IPS DF 6.9 (cell line): ENCODE data around the gene MYBPC2.
"Not testable (repeated sequence)": the region's sequence is repeated elsewhere in the genome, so short reads cannot be mapped to it uniquely, and the experiment has no call there.

Experiments
- DNase-seq: peaks from one replicate; pipeline ENCODE4 v3.0.0-alpha.2; 2013; ENCODE audit warnings: low read depth, low spot score
- H3K27ac ChIP-seq: one replicate; pipeline ENCODE4 v1.5.1; 2013; ENCODE audit warnings: low read length, control low read depth
- H3K27me3 ChIP-seq: 2 replicates; pipeline ENCODE4 v1.6.1; 2013; ENCODE audit warnings: mild to moderate bottlenecking, low read length; ENCODE audit not compliant: control insufficient read depth, insufficient read depth
- H3K36me3 ChIP-seq: 2 replicates; pipeline ENCODE4 v1.6.1; 2013; ENCODE audit warnings: low read length; ENCODE audit not compliant: control insufficient read depth, insufficient read depth
- H3K4me1 ChIP-seq: 2 replicates; pipeline ENCODE4 v1.6.1; 2013; ENCODE audit warnings: low read length; ENCODE audit not compliant: control insufficient read depth, insufficient read depth
- H3K4me3 ChIP-seq: 2 replicates; pipeline ENCODE4 v1.5.1; 2013; ENCODE audit warnings: mild to moderate bottlenecking, low read length
- H3K9me3 ChIP-seq: 2 replicates; pipeline ENCODE4 v1.6.1; 2013; ENCODE audit warnings: low read length, inconsistent platforms; ENCODE audit not compliant: control insufficient read depth, insufficient read depth
- WGBS: extraction: QIAGEN DNeasy Blood & Tissue Kit; methylation state at CpG from one replicate; pipeline ENCODE4 v1.1.7; 2013; ENCODE audit warnings: mixed read lengths, missing lambda C conversion rate; ENCODE audit not compliant: insufficient read length, insufficient coverage; 5-methylcytosine and 5-hydroxymethylcytosine counted together

Gene MYBPC2

DNA sequence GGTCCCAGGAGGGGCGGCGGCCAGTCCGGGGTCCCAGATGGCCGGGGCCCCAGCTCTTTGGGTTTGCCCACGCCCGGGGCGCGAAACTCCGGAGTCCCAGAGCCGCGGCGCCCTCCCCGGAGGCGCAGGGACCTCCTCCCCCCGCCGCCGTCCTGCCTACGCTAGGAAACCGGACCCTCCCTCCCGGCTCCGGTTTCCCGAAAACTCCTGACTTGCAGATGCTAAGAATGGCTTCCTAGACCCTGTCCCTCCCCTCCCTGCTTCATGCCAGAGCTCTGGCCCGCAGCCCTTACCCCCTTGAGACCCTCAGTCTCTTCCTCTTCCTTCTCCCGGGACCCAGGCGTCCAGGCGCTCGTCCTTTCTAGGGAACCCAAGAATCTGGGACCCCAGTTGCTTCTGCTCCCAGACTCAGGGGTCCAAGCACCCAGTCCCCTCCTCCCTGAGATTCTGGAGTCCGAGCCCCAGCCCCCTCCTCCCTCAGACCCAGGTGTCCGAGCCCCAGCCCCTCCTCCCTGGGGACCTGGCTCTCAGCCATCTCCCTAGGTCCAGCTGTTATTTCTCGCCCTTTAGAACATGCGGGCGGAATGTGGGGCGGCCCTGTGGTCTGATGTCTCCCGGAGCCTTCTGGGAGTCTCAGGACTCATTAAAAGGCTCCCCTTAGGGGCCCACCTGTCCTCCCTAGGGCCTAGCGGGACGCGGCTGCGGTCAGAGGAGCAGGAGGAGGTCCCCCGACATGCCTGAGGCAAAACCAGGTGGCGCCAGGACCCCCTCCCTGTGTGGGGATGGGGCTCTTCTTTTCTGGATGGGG, at the start of gene MYBPC2:
Gene MYBPC2, plus strand, starts transcription at position 672 of the 808 bp plus-strand sequence. Its CDS starts 62 bp downstream, at position 734.
- no peak within 1 kb of the TSS for H3K27ac ChIP-seq
- no peak for DNase-seq
- WGBS, result no CpG with 5 or more reads among the region's 40 CpGs
- H3K36me3 ChIP-seq, result no peaks in the 10 kb centered on the region; the same call in 1 of the 2 replicates
- no peaks in the 10 kb centered on the region for H3K27me3 ChIP-seq
- no peaks in the 10 kb centered on the region for H3K9me3 ChIP-seq
- no peaks in the 10 kb centered on the region; the same call in 1 of the 2 replicates for H3K4me1 ChIP-seq
- peak within 1 kb of the TSS; percentile 34; the same call in 1 of the 2 replicates for H3K4me3 ChIP-seq

DNA sequence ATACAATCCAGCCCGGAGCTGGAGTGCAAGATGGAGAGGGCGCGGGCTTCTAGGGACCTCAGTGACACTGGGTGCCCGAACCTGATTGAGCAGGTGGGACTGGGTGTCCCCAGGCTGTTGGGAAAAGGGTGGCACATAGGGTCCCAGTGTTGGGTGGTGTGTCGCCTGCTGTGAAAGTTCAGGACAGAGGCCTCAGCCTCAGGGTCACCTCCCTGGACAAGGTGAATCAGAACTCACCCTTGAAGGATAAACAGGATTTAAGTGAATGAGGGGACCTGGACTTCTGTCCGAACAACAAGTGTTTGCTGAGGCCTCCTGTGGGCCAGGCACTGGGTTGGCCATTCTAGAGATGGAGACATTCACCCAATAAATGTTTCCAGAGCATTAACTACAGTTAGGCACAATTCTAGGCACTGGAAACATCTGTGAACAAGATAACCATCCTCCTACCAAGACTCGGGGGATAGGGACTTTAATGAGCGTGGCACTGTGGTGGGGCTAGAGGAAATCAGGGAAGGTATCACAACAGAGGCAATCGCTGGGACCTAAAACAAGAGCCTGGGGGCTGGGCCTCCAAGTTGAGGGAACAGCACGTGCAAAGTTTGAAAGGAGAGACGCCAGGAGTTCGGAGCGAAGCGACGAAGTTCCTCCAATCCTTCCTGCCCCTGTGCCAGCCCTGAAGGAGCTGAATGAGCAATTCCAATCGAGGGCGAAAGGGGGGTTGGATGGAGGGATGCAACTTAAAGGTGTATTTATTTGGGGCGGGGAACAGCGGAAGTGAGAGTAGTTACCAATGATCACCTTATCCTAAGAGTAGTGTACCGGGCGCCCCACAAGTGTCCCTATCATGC, 49.5 kb upstream of the MYBPC2 start:
- H3K27ac ChIP-seq, result no peak overlapping the region
- no peaks in the 10 kb centered on the region; the same call in 1 of the 2 replicates for H3K4me1 ChIP-seq
- H3K36me3 ChIP-seq, result peaks cover 36% of the 10 kb centered on the region

DNA sequence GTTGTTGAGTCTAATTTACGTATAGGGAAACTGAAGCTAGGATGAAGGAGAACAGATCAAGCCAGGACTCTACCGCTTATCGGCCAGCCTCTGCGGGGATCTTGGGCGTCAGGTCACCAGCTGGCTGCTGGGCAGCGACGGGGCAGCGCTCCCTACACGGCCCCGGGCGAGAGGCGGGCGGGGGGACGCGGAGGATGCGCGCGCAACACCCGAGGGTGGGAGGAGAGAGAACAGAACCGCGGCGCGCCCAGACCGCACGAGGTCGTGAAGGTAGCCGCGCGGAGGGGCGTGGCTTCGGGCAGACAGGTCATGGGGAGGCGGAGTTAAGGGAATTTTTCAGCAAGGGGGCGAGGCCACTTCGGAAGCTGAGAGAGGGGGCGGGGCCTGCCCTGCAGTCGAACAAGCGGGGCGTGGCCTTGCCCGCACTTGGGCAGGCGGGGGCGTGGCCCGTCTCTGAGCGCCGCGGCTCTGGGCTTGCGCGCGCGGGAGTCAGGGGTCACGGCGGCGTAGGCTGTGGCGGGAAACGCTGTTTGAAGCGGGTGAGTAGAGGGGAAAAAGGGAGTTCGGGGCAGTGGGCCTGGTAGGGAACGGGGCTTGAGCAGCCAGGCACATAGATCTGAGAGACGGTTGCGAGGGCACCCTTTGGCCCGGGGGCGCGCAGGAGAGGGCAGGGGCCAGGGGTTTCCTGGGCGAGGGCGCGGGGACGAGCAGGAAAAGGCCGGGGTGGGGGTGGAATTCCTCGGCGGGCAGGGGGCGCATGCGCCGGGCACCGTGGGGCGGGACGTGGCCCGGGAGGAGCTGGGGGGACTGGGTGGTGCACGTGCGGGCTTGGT, 48.6 kb upstream of the MYBPC2 start, which contains the start of gene POLD1:
Gene POLD1, plus strand, starts transcription at position 496 of the 833 bp plus-strand sequence. CDS start 14,505 bp downstream, outside the sequence.
- DNase-seq, result peak; percentile 81
- WGBS, result no CpG with 5 or more reads among the region's 78 CpGs
- H3K36me3 ChIP-seq, result peaks cover 28% of the 10 kb centered on the region
- no peak within 1 kb of the TSS for H3K27ac ChIP-seq
- no peaks in the 10 kb centered on the region; the same call in 1 of the 2 replicates for H3K4me1 ChIP-seq
- no peaks in the 10 kb centered on the region for H3K9me3 ChIP-seq
- no peaks in the 10 kb centered on the region for H3K27me3 ChIP-seq
- H3K4me3 ChIP-seq, result peak within 1 kb of the TSS; percentile 75; the same call in 1 of the 2 replicates

More for the DNA sequence above, 49.5 kb upstream of the MYBPC2 start:
- H3K27me3 ChIP-seq, result no peaks in the 10 kb centered on the region
- no peaks in the 10 kb centered on the region for H3K9me3 ChIP-seq
- H3K4me3 ChIP-seq, result peak overlapping the region; percentile 54; the same call in 1 of the 2 replicates
- WGBS, result no CpG with 5 or more reads among the region's 21 CpGs
- no peak for DNase-seq

DNA sequence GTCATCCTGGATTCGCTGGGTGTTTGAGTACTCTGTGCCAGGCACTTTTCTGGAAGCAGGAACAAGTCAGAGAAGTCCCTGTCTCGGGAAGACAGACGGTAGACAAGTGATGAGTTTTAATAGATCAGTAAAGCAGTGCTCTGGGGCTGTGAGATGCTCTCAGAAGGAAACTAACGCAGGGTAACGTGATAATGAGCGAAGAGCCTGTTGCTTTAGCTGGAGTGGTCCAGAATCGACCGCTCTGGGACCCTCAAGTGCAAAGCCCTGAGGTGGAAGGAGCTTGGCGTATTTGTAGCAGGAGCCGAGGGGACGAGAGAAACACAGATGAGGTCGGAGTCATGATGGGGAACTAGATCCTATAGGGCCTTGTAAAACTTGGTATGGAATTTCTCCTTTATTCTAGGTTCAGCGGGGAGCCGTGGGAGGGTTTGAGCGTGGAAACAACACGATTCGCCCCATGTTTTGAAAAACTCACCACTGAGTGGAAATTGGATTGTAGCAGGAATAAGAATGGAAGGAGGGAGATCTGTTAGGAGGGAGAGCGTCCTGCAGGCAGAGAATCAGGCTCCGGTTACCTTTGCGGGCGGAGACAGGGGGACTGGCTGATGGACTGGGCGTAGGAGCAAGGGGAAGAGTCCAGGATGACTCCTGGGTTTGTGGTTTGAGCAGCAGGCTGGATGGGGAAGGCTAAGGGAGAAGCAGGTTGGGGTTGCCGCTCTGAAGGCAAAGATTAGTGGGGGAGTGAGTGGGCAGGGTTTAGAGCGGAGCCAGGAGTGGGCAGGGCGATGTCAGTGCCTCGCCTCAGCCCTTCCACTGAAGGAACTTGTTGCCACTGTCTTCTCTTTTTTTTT, 47.8 kb upstream of the MYBPC2 start:
- Histone ChIP-seq H3K36me3 (peaks cover 21% of the 10 kb centered on the region), H3K9me3 (no peaks in the 10 kb centered on the region)

DNA sequence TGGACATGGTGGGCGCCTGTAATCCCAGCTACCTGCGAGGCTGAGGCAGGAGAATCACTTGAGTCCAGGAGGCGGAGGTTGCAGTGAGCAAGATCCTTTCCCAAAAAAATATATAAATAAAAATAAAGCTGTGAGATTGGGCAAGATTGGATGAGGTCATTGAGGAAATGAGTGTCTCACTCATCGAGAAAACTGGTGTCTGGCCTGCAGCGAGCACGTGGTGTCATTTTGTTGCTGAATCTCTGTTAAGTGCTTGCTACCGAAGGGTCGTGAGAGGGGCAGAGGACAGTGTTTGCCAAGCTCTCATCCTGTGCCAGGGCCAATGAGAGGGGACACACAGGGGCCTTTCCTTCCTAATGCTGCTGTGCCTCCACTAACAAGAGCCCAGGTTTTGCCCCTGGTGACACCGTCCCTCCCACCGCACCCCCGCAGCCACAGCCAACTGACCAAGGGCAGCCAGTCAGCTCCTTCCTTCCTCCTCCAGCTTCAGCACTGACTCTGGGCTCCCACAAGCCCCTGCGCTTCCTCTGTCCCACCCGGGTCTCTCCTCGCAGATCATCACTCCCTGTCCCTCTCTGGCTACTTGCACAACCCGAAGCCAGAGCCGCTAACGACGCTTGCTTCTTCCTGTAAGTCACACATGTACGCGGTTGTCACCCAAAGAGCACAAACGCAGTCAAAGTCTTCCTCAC, 45.4 kb upstream of the MYBPC2 start:
- Histone ChIP-seq H3K4me1 (no peaks in the 10 kb centered on the region; the same call in 1 of the 2 replicates), H3K9me3 (no peaks in the 10 kb centered on the region), H3K27ac (no peak overlapping the region), H3K27me3 (no peaks in the 10 kb centered on the region), H3K36me3 (peaks cover 8% of the 10 kb centered on the region), H3K4me3 (no peak overlapping the region)
- WGBS, result no CpG with 5 or more reads among the region's 21 CpGs
- DNase-seq, result no peak

More for the DNA sequence above, 47.8 kb upstream of the MYBPC2 start:
- Histone ChIP-seq H3K4me3 (peak overlapping the region; percentile 75; the same call in 1 of the 2 replicates), H3K4me1 (no peaks in the 10 kb centered on the region; the same call in 1 of the 2 replicates), H3K27ac (no peak overlapping the region), H3K27me3 (no peaks in the 10 kb centered on the region)
- DNase-seq, result no peak
- WGBS, result no CpG with 5 or more reads among the region's 26 CpGs

DNA sequence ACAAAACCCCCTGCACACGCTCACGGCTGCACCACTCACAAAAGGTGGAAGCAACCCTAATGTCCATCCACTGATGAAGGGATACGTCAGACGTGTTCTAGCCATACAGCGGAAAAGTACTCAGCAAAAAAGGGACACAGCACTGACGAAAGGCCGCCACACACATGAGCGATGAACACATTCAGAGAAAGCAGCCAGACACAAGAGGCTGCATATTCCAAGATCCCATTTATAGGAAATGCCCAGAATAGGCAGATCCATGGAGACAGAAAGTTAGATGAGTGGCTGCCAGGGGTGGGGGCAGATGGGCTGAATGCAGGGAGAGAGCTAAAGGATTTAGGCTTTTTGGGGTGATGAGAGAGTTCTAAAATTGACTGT, 44.8 kb upstream of the MYBPC2 start:
- Histone ChIP-seq H3K9me3 (no peaks in the 10 kb centered on the region), H3K4me3 (no peak overlapping the region), H3K27ac (no peak overlapping the region), H3K4me1 (no peaks in the 10 kb centered on the region; the same call in 1 of the 2 replicates), H3K27me3 (no peaks in the 10 kb centered on the region), H3K36me3 (peaks cover 5% of the 10 kb centered on the region)
- WGBS, result no CpG with 5 or more reads among the region's 8 CpGs
- no peak for DNase-seq

DNA sequence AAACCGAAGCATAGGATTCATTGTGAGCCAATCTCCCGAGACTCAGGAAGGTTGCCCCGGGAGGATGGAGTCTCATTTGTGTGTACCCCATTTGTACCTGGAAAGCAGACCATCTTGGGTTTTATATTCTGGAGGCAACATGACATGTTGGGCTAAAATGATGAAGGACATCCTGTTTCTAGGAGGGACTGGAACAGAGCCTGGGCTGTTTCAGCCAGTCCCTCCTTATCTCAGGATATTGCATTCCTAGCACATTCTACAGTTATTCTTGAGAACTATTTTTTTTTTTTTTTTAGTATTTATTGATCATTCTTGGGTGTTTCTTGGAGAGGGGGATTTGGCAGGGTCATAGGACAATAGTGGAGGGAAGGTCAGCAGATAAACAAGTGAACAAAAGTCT, 42.4 kb upstream of the MYBPC2 start:
- not testable (repeated sequence) for H3K9me3 ChIP-seq, H3K27ac ChIP-seq, DNase-seq, H3K36me3 ChIP-seq, H3K4me3 ChIP-seq, H3K27me3 ChIP-seq, H3K4me1 ChIP-seq
- no CpG with 5 or more reads among the region's 3 CpGs for WGBS

DNA sequence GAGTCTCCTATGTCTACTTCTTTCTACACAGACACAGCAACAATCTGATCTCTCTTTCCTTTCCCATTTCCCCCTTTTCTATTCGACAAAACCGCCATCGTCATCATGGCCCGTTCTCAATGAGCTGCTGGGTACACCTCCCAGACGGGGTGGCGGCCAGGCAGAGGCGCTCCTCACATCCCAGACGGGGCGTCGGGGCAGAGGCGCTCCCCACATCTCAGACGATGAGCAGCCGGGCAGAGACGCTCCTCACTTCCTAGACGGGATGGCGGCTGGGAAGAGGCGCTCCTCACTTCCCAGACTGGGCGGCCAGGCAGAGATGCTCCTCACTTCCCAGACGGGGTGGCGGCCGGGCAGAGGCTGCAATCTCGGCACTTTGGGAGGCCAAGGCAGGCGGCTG, 41.7 kb upstream of the MYBPC2 start:
- no CpG with 5 or more reads among the region's 23 CpGs for whole genome bisulfite sequencing
- H3K36me3 ChIP-seq, result not testable (repeated sequence)

DNA sequence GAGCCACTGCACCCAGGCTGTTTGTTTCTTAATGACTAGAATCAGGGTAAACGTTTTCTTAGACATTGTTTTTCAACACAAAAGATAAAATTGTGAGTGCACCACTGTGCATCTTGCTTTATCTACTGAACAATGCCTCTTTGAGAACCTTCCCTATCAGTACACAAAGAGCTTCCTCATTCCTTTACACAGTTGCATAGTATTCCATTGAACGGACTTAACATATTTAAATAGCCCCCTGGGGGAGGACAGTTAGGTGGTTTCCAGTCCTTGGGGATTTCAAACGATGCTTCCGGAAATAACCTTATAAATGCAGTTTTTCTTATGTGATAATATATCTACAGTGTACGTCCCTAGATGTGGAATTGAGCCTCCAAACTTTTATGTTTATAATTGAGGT, 39.9 kb upstream of the MYBPC2 start:
- Histone ChIP-seq H3K27ac (no peak overlapping the region), H3K4me3 (no peak overlapping the region), H3K27me3 (no peaks in the 10 kb centered on the region), H3K9me3 (no peaks in the 10 kb centered on the region), H3K4me1 (no peaks in the 10 kb centered on the region), H3K36me3 (peaks cover 2% of the 10 kb centered on the region; the same call in 1 of the 2 replicates)
- DNase-seq, result no peak
- WGBS, result no CpG with 5 or more reads among the region's 5 CpGs

More for the DNA sequence above, 41.7 kb upstream of the MYBPC2 start:
- not testable (repeated sequence) for H3K4me1 ChIP-seq, H3K4me3 ChIP-seq, DNase-seq, H3K9me3 ChIP-seq, H3K27ac ChIP-seq, H3K27me3 ChIP-seq
